ENCODE results near the gene TIPRL.
"Not testable (repeated sequence)": the region's sequence is repeated elsewhere in the genome, so short reads cannot be mapped to it uniquely, and the experiment has no call there.

GRCh38 chr1:168154707-168155106, 24.1 kb upstream of the TIPRL start:
- TF ChIP-seq, protein P1, sequence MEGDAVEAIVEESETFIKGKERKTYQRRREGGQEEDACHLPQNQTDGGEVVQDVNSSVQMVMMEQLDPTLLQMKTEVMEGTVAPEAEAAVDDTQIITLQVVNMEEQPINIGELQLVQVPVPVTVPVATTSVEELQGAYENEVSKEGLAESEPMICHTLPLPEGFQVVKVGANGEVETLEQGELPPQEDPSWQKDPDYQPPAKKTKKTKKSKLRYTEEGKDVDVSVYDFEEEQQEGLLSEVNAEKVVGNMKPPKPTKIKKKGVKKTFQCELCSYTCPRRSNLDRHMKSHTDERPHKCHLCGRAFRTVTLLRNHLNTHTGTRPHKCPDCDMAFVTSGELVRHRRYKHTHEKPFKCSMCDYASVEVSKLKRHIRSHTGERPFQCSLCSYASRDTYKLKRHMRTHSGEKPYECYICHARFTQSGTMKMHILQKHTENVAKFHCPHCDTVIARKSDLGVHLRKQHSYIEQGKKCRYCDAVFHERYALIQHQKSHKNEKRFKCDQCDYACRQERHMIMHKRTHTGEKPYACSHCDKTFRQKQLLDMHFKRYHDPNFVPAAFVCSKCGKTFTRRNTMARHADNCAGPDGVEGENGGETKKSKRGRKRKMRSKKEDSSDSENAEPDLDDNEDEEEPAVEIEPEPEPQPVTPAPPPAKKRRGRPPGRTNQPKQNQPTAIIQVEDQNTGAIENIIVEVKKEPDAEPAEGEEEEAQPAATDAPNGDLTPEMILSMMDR (IDR thresholded peaks at IDR 0.05) = not testable (repeated sequence)
- not testable (repeated sequence) for TF ChIP-seq EZH2 (IDR thresholded peaks at IDR 0.05; ENCODE audit: borderline replicate concordance, insufficient read depth, low read depth, low read length, poor library complexity, severe bottlenecking)

All from B cell (primary cell).